K562 (cell line): ENCODE data around the gene ENTPD6.

Experiments
- GATAD2A ChIP-seq: fragments of 450-650 bp; IDR thresholded peaks from 2 replicates; pipeline ENCODE4 v1.6.1; 2017
- HNRNPLL ChIP-seq: fragments of 200-400 bp; formaldehyde crosslinking; IDR thresholded peaks from 2 replicates; pipeline ENCODE4 v1.6.1; 2017; ENCODE audit warnings: low read length, low read depth, mild to moderate bottlenecking; ENCODE audit not compliant: poor library complexity, severe bottlenecking
- POLR2A ChIP-seq: fragments of 450-650 bp; conservative IDR thresholded peaks from 2 replicates; pipeline ENCODE4 v1.6.1; 2016
- YY1 ChIP-seq, 3 experiments: IDR thresholded peaks; 2 replicates each; pipeline ENCODE4 v1.6.1; 2011; ENCODE audit warnings: low read length in 2 of 3, mild to moderate bottlenecking in 2 of 3, moderate library complexity in 2 of 3, borderline replicate concordance in 1 of 3, control low read depth in 1 of 3, low read depth in 1 of 3; ENCODE audit not compliant: insufficient read depth in 3 of 3, insufficient replicate concordance in 2 of 3, control insufficient read depth in 1 of 3, insufficient read length in 1 of 3; ENCODE audit errors: extremely low read depth in 1 of 3
- ZNF561 ChIP-seq: fragments of 450-650 bp; formaldehyde crosslinking; conservative IDR thresholded peaks from 2 replicates; pipeline ENCODE4 v1.4.0; 2020; ENCODE audit warnings: mild to moderate bottlenecking, moderate library complexity
- ZNF79 ChIP-seq: fragments of 250-450 bp; sonication (Bioruptor Pico); IDR thresholded peaks from 2 replicates; pipeline ENCODE4 v1.4.0; 2020; ENCODE audit warnings: low read depth, mild to moderate bottlenecking, moderate library complexity
- TF ChIP-seq, protein P1 (sequence below): sonication (generic); formaldehyde crosslinking; IDR thresholded peaks from 2 replicates; pipeline ENCODE4 v1.4.0; 2020; ENCODE audit warnings: mild to moderate bottlenecking, missing genetic modification reagents
- TF ChIP-seq, protein P2 (sequence below), 2 experiments: fragments of 450-650 bp in 1 of 2; sonication (generic) in 1 of 2; formaldehyde crosslinking in 1 of 2; IDR thresholded peaks in 1 of 2; conservative IDR thresholded peaks in 1 of 2; 2 replicates each; pipeline versions ENCODE4 v1.6.1 to v1.8.1; 2016 to 2023; ENCODE audit warnings: mild to moderate bottlenecking in 2 of 2, moderate library complexity in 2 of 2, inconsistent platforms in 1 of 2, missing genetic modification reagents in 1 of 2
- TF ChIP-seq, protein P3 (sequence below), 3 experiments: IDR thresholded peaks in 2 of 3; conservative IDR thresholded peaks in 1 of 3; 2 replicates each; pipeline ENCODE4 v1.5.1; 2011 to 2012; ENCODE audit warnings: low read length in 3 of 3, mild to moderate bottlenecking in 3 of 3, control low read depth in 2 of 3, improper control_type of control experiment in 1 of 3, inconsistent platforms in 1 of 3, low read depth in 1 of 3, mixed read lengths in 1 of 3, moderate library complexity in 1 of 3; ENCODE audit not compliant: insufficient read depth in 2 of 3
- TF ChIP-seq, protein P4 (sequence below), 2 experiments: fragments of 450-650 bp in 1 of 2; sonication (generic) in 1 of 2; formaldehyde crosslinking in 1 of 2; IDR thresholded peaks; 2 replicates each; pipeline versions ENCODE4 v1.7.1 to v1.9.0; 2016 to 2022; ENCODE audit warnings: inconsistent platforms in 1 of 2, mild to moderate bottlenecking in 1 of 2, missing genetic modification reagents in 1 of 2

DNA sequence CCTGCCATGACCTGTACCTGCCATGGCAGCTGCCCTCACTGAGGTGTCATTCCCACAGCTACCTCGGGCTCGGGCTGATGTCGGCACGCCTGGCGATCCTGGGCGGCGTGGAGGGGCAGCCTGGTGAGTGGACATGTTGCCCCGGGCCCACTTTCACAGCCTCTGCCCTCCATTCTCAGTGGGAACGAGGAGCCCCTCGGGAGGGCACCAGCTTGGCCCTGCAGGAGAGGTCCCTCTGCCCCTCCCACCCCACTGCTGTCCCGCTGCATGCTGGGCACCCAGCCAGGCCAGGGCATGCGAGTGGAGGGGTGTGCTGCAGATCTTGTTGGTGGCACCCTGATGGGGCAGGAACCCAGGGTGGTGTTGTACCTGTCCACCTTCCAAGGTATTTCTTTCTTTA, 23.0 kb downstream of the ENTPD6 start:
- TF ChIP-seq HNRNPLL (no peak), ZNF79 (CRISPR knock-in tag) (no peak), POLR2A (no peak), YY1 (IDR thresholded peaks at IDR 0.05; ENCODE audit: borderline replicate concordance in 1 of 3, control insufficient read depth in 1 of 3, extremely low read depth in 1 of 3, insufficient read depth in 3 of 3, insufficient read length in 1 of 3, insufficient replicate concordance in 2 of 3, low read depth in 1 of 3, low read length in 2 of 3) (no peak), GATAD2A (no peak), ZNF561 (CRISPR knock-in tag) (no peak)
- TF ChIP-seq, protein P1, sequence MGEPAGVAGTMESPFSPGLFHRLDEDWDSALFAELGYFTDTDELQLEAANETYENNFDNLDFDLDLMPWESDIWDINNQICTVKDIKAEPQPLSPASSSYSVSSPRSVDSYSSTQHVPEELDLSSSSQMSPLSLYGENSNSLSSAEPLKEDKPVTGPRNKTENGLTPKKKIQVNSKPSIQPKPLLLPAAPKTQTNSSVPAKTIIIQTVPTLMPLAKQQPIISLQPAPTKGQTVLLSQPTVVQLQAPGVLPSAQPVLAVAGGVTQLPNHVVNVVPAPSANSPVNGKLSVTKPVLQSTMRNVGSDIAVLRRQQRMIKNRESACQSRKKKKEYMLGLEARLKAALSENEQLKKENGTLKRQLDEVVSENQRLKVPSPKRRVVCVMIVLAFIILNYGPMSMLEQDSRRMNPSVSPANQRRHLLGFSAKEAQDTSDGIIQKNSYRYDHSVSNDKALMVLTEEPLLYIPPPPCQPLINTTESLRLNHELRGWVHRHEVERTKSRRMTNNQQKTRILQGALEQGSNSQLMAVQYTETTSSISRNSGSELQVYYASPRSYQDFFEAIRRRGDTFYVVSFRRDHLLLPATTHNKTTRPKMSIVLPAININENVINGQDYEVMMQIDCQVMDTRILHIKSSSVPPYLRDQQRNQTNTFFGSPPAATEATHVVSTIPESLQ (CRISPR knock-in tag): no peak
- TF ChIP-seq, protein P2, sequence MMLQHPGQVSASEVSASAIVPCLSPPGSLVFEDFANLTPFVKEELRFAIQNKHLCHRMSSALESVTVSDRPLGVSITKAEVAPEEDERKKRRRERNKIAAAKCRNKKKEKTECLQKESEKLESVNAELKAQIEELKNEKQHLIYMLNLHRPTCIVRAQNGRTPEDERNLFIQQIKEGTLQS (IDR thresholded peaks at IDR 0.05): no peak
- TF ChIP-seq, protein P2 (CRISPR knock-in tag; conservative IDR thresholded peaks at IDR 0.05): no peak
- TF ChIP-seq, protein P3, sequence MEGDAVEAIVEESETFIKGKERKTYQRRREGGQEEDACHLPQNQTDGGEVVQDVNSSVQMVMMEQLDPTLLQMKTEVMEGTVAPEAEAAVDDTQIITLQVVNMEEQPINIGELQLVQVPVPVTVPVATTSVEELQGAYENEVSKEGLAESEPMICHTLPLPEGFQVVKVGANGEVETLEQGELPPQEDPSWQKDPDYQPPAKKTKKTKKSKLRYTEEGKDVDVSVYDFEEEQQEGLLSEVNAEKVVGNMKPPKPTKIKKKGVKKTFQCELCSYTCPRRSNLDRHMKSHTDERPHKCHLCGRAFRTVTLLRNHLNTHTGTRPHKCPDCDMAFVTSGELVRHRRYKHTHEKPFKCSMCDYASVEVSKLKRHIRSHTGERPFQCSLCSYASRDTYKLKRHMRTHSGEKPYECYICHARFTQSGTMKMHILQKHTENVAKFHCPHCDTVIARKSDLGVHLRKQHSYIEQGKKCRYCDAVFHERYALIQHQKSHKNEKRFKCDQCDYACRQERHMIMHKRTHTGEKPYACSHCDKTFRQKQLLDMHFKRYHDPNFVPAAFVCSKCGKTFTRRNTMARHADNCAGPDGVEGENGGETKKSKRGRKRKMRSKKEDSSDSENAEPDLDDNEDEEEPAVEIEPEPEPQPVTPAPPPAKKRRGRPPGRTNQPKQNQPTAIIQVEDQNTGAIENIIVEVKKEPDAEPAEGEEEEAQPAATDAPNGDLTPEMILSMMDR (IDR thresholded peaks at IDR 0.05 in 2 of 3, conservative IDR thresholded peaks at IDR 0.05 in 1 of 3; ENCODE audit: insufficient read depth in 2 of 3, low read depth in 1 of 3, low read length in 3 of 3): no peak
- TF ChIP-seq, protein P4, sequence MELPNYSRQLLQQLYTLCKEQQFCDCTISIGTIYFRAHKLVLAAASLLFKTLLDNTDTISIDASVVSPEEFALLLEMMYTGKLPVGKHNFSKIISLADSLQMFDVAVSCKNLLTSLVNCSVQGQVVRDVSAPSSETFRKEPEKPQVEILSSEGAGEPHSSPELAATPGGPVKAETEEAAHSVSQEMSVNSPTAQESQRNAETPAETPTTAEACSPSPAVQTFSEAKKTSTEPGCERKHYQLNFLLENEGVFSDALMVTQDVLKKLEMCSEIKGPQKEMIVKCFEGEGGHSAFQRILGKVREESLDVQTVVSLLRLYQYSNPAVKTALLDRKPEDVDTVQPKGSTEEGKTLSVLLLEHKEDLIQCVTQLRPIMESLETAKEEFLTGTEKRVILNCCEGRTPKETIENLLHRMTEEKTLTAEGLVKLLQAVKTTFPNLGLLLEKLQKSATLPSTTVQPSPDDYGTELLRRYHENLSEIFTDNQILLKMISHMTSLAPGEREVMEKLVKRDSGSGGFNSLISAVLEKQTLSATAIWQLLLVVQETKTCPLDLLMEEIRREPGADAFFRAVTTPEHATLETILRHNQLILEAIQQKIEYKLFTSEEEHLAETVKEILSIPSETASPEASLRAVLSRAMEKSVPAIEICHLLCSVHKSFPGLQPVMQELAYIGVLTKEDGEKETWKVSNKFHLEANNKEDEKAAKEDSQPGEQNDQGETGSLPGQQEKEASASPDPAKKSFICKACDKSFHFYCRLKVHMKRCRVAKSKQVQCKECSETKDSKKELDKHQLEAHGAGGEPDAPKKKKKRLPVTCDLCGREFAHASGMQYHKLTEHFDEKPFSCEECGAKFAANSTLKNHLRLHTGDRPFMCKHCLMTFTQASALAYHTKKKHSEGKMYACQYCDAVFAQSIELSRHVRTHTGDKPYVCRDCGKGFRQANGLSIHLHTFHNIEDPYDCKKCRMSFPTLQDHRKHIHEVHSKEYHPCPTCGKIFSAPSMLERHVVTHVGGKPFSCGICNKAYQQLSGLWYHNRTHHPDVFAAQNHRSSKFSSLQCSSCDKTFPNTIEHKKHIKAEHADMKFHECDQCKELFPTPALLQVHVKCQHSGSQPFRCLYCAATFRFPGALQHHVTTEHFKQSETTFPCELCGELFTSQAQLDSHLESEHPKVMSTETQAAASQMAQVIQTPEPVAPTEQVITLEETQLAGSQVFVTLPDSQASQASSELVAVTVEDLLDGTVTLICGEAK (IDR thresholded peaks at IDR 0.05): no peak
- TF ChIP-seq, protein P4 (CRISPR knock-in tag; IDR thresholded peaks at IDR 0.05): no peak
